Breast epithelium (tissue), 3 donors: ENCODE data around the gene CCL17.

Source experiments
- POLR2AphosphoS5 ChIP-seq, 3 donors: sonication (generic); formaldehyde crosslinking; IDR thresholded peaks; one replicate each; pipeline ENCODE4 v1.6.1; 2017; ENCODE audit warnings: antibody characterized with exemption in 3 of 3
- TF ChIP-seq, protein P1 (sequence below), 3 donors: fragments of 450-650 bp; IDR thresholded peaks; one replicate each; pipeline ENCODE4 v1.5.1; 2016 to 2017; ENCODE audit warnings: antibody characterized with exemption in 3 of 3, mild to moderate bottlenecking in 3 of 3, moderate library complexity in 3 of 3

DNA sequence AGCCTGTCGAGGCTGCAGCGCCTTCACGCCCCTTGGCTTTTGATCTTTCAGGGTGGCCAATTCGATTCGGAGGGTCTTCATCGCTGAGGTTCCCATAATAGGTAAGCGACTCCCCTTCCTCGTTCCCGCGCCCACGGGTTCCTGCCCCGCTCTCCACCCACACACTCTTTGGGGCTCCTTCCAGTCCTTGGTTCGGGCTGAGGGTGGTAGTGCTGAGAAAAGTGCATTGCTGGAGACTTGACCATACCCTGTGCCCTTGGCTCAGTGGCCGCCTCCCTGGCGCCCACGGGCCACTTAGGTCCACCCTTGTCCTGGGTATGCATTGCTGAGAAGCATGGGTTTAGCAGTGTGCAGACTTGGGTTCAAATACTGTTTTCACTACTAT lies 58.4 kb downstream of the CCL17 start:
- TF ChIP-seq, protein P1, sequence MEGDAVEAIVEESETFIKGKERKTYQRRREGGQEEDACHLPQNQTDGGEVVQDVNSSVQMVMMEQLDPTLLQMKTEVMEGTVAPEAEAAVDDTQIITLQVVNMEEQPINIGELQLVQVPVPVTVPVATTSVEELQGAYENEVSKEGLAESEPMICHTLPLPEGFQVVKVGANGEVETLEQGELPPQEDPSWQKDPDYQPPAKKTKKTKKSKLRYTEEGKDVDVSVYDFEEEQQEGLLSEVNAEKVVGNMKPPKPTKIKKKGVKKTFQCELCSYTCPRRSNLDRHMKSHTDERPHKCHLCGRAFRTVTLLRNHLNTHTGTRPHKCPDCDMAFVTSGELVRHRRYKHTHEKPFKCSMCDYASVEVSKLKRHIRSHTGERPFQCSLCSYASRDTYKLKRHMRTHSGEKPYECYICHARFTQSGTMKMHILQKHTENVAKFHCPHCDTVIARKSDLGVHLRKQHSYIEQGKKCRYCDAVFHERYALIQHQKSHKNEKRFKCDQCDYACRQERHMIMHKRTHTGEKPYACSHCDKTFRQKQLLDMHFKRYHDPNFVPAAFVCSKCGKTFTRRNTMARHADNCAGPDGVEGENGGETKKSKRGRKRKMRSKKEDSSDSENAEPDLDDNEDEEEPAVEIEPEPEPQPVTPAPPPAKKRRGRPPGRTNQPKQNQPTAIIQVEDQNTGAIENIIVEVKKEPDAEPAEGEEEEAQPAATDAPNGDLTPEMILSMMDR (IDR thresholded peaks at IDR 0.05) = no peak
- no peak for TF ChIP-seq POLR2AphosphoS5 (IDR thresholded peaks at IDR 0.05)
